H9 (cell line): ENCODE results near the gene GABRB1. TPM values are rescaled to one million over a fixed set of nuclear protein-coding genes. Genes with fewer than 3 reads are reported as not detected.

ENCODE experiments used
- DNase-seq: peaks from one replicate; pipeline ENCODE4 v3.0.0-alpha.2; 2017
- H2AFZ ChIP-seq: one replicate; pipeline ENCODE4 v1.6.1; 2013; ENCODE audit warnings: mild to moderate bottlenecking, low read length, control low read depth, moderate library complexity
- H2AK5ac ChIP-seq: 2 replicates; pipeline ENCODE4 v1.6.1; 2013; ENCODE audit warnings: low read length, control low read depth, mixed read lengths; ENCODE audit not compliant: insufficient read length
- H2BK120ac ChIP-seq: one replicate; pipeline ENCODE4 v1.6.1; 2013; ENCODE audit warnings: low read depth, mild to moderate bottlenecking, low read length, control low read depth, inconsistent platforms; ENCODE audit not compliant: poor library complexity, severe bottlenecking
- H2BK12ac ChIP-seq: 2 replicates; pipeline ENCODE4 v1.6.1; 2013; ENCODE audit warnings: low read length, control low read depth, mixed read lengths, low read depth; ENCODE audit not compliant: insufficient read length
- H2BK15ac ChIP-seq: 2 replicates; pipeline ENCODE4 v1.6.1; 2013; ENCODE audit warnings: low read depth, low read length, control low read depth
- H2BK20ac ChIP-seq: one replicate; pipeline ENCODE4 v1.6.1; 2013; ENCODE audit warnings: low read depth, mild to moderate bottlenecking, low read length, control low read depth, inconsistent platforms; ENCODE audit not compliant: poor library complexity, severe bottlenecking
- H2BK5ac ChIP-seq: 2 replicates; pipeline ENCODE4 v1.6.1; 2013; ENCODE audit warnings: low read length, control low read depth, mixed read lengths; ENCODE audit not compliant: insufficient read length
- H3K14ac ChIP-seq: 2 replicates; pipeline ENCODE4 v1.6.1; 2013; ENCODE audit warnings: low read length, control low read depth; ENCODE audit not compliant: insufficient read depth
- H3K18ac ChIP-seq: 2 replicates; pipeline ENCODE4 v1.6.1; 2013; ENCODE audit warnings: low read depth, mild to moderate bottlenecking, mixed read lengths, low read length, control low read depth; ENCODE audit not compliant: insufficient read length
- H3K23ac ChIP-seq: 2 replicates; pipeline ENCODE4 v1.6.1; 2013; ENCODE audit warnings: low read length, control low read depth, mixed read lengths, low read depth; ENCODE audit not compliant: insufficient read length
- H3K23me2 ChIP-seq: 2 replicates; pipeline ENCODE4 v1.6.1; 2013; ENCODE audit warnings: low read depth, mild to moderate bottlenecking, mixed read lengths, low read length, control low read depth; ENCODE audit not compliant: insufficient read length, poor library complexity, severe bottlenecking
- H3K27ac ChIP-seq: 2 replicates; pipeline ENCODE4 v1.5.1; 2013; ENCODE audit warnings: low read length, control low read depth, mixed read lengths, low read depth; ENCODE audit not compliant: insufficient read length
- H3K27me3 ChIP-seq: 2 replicates; pipeline ENCODE4 v1.6.1; 2013; ENCODE audit warnings: low read length, control low read depth, inconsistent platforms; ENCODE audit not compliant: insufficient read depth
- H3K4ac ChIP-seq: 2 replicates; pipeline ENCODE4 v1.6.1; 2013; ENCODE audit warnings: low read depth, mild to moderate bottlenecking, control low read depth, inconsistent platforms, low read length, moderate library complexity
- H3K4me1 ChIP-seq: 2 replicates; pipeline ENCODE4 v1.6.1; 2013; ENCODE audit warnings: low read length, control low read depth, inconsistent platforms; ENCODE audit not compliant: insufficient read depth
- H3K4me2 ChIP-seq: 2 replicates; pipeline ENCODE4 v1.6.1; 2013; ENCODE audit warnings: low read length, control low read depth, mixed read lengths; ENCODE audit not compliant: insufficient read length, insufficient read depth
- H3K56ac ChIP-seq: 2 replicates; pipeline ENCODE4 v1.6.1; 2013; ENCODE audit warnings: low read depth, mild to moderate bottlenecking, mixed read lengths, low read length, control low read depth; ENCODE audit not compliant: insufficient read length
- H3K79me1 ChIP-seq: 2 replicates; pipeline ENCODE4 v1.6.1; 2013; ENCODE audit warnings: low read depth, mild to moderate bottlenecking, moderate library complexity, low read length, control low read depth, inconsistent platforms; ENCODE audit not compliant: insufficient read depth, poor library complexity, severe bottlenecking
- H3K79me2 ChIP-seq: 2 replicates; pipeline ENCODE4 v1.6.1; 2013; ENCODE audit warnings: low read length, control low read depth, inconsistent platforms; ENCODE audit not compliant: insufficient read depth
- H3K9ac ChIP-seq: 2 replicates; pipeline ENCODE4 v1.6.1; 2013; ENCODE audit warnings: low read length, control low read depth, mixed read lengths; ENCODE audit not compliant: insufficient read length; ENCODE audit errors: extremely low read depth
- H3K9me3 ChIP-seq: one replicate; pipeline ENCODE4 v1.6.1; 2013; ENCODE audit warnings: low read depth, low read length, inconsistent platforms; ENCODE audit not compliant: control insufficient read depth
- H3T11ph ChIP-seq: one replicate; pipeline ENCODE4 v1.6.1; 2013; ENCODE audit warnings: mild to moderate bottlenecking, low read length, control low read depth, inconsistent platforms
- H4K20me1 ChIP-seq: one replicate; pipeline ENCODE4 v1.6.1; 2013; ENCODE audit not compliant: control insufficient read depth, insufficient read length, insufficient read depth
- H4K5ac ChIP-seq: 2 replicates; pipeline ENCODE4 v1.6.1; 2013; ENCODE audit warnings: low read depth, mild to moderate bottlenecking, mixed read lengths, low read length, control low read depth; ENCODE audit not compliant: insufficient read length
- H4K8ac ChIP-seq: replicated peaks from 2 replicates; pipeline ENCODE4 v1.6.1; 2013; ENCODE audit warnings: low read length, control low read depth, mixed read lengths, low read depth; ENCODE audit not compliant: insufficient read length
- H4K91ac ChIP-seq: 2 replicates; pipeline ENCODE4 v1.6.1; 2013; ENCODE audit warnings: low read depth, mild to moderate bottlenecking, moderate library complexity, mixed read lengths, low read length, control low read depth; ENCODE audit not compliant: insufficient read length
- H3K27ac Mint-ChIP-seq, 3 experiments: 2 replicates in 2 of 3; 3 replicates in 1 of 3; pipeline ENCODE4 v1.8.0; 2020 to 2021; ENCODE audit warnings: mixed read lengths in 3 of 3, mild to moderate bottlenecking in 1 of 3, moderate library complexity in 1 of 3
- H3K27me3 Mint-ChIP-seq: 2 replicates; pipeline ENCODE4 v1.8.0; 2021; ENCODE audit warnings: low read depth, mild to moderate bottlenecking, moderate library complexity, mixed read lengths
- H3K36me3 Mint-ChIP-seq, 3 experiments: 2 replicates in 2 of 3; 3 replicates in 1 of 3; pipeline ENCODE4 v1.8.0; 2020 to 2021; ENCODE audit warnings: low read depth in 3 of 3, mixed read lengths in 3 of 3; ENCODE audit not compliant: insufficient read depth in 1 of 3
- H3K4me1 Mint-ChIP-seq, 2 experiments: 2 replicates each; pipeline ENCODE4 v1.8.0; 2020; ENCODE audit warnings: mixed read lengths in 2 of 2
- H3K4me3 Mint-ChIP-seq, 2 experiments: 2 replicates in 1 of 2; 3 replicates in 1 of 2; pipeline ENCODE4 v1.8.0; 2020 to 2021; ENCODE audit warnings: mild to moderate bottlenecking in 2 of 2, mixed read lengths in 2 of 2, moderate library complexity in 1 of 2
- H3K9me3 Mint-ChIP-seq, 2 experiments: 2 replicates in 1 of 2; 3 replicates in 1 of 2; pipeline ENCODE4 v1.8.0; 2020; ENCODE audit warnings: mild to moderate bottlenecking in 2 of 2, mixed read lengths in 2 of 2, moderate library complexity in 1 of 2
- CTCF ChIP-seq: fragments of 200-600 bp; sonication (generic); conservative IDR thresholded peaks from 3 replicates; pipeline ENCODE4 v1.8.0; 2021; ENCODE audit warnings: antibody characterized with exemption, mild to moderate bottlenecking
- WGBS: extraction: QIAGEN DNeasy Blood & Tissue Kit; methylation state at CpG from one replicate; pipeline ENCODE4 v1.1.7; 2013; ENCODE audit warnings: missing lambda C conversion rate, low lambda C conversion rate, mixed read lengths; ENCODE audit not compliant: insufficient read length; ENCODE audit errors: extremely low coverage; 5-methylcytosine and 5-hydroxymethylcytosine counted together
- total RNA-seq: library from RNA; stranded (reverse); gene quantifications from 2 replicates; pipeline ENCODE4 v1.2.1, GENCODE V29; 2021

The GABRB1 gene
- total RNA-seq, 1 experiment from 2014 or later, result 0.39 TPM

GRCh38 chr4:47278631-47279030, 247.3 kb downstream of the GABRB1 start:
- no peak overlapping the region for H2AK5ac ChIP-seq
- no peak overlapping the region for H3K27ac ChIP-seq
- no peak overlapping the region for H3K14ac ChIP-seq
- H3K36me3 Mint-ChIP-seq, result peaks cover 0 to 2% (median 0%) of the 10 kb centered on the region in 3 experiments; a peak in 1 of 7 replicates
- no peaks in the 10 kb centered on the region for H3K27me3 Mint-ChIP-seq
- no peaks in the 10 kb centered on the region for H3K79me1 ChIP-seq
- no peak overlapping the region for H3K27ac Mint-ChIP-seq
- H3K18ac ChIP-seq, result no peak overlapping the region
- no peak overlapping the region for H2AFZ ChIP-seq
- no peaks in the 10 kb centered on the region for H3K27me3 ChIP-seq
- H2BK12ac ChIP-seq, result no peak overlapping the region
- no CpG with 5 or more reads among the region's 2 CpGs for WGBS
- H4K20me1 ChIP-seq, result no peaks in the 10 kb centered on the region
- no peak overlapping the region for H3K9ac ChIP-seq
- H3K23me2 ChIP-seq, result no peaks in the 10 kb centered on the region
- H4K91ac ChIP-seq, result no peak overlapping the region
- no peaks in the 10 kb centered on the region for H3K9me3 ChIP-seq
- no peak overlapping the region for H2BK120ac ChIP-seq
- no peak overlapping the region for H4K5ac ChIP-seq
- no peak overlapping the region for H3K56ac ChIP-seq
- peaks cover 0 to 3% of the 10 kb centered on the region in 2 experiments; a peak in 1 of 5 replicates for H3K9me3 Mint-ChIP-seq
- no peaks in the 10 kb centered on the region for H3K79me2 ChIP-seq
- no peaks in the 10 kb centered on the region for H3K4me1 ChIP-seq
- H2BK5ac ChIP-seq, result no peak overlapping the region
- no peak overlapping the region for H3K4me3 Mint-ChIP-seq
- no peak overlapping the region for H2BK15ac ChIP-seq
- H3K4ac ChIP-seq, result no peak overlapping the region
- no peak overlapping the region for H3T11ph ChIP-seq
- H3K4me2 ChIP-seq, result no peak overlapping the region
- no peak for TF ChIP-seq CTCF
- no peak overlapping the region for H3K23ac ChIP-seq
- H4K8ac ChIP-seq, result no peak overlapping the region
- no peak overlapping the region for H2BK20ac ChIP-seq
- DNase-seq, result no peak
- H3K4me1 Mint-ChIP-seq, result no peaks in the 10 kb centered on the region
